ENCODE results near the gene TNFSF10.
"Not testable (repeated sequence)": the region's sequence is repeated elsewhere in the genome, so short reads cannot be mapped to it uniquely, and the experiment has no call there.

The TNFSF10 gene
- total RNA-seq = 18.2 reads per million, percentile 45 among the genes with 10 or more reads in this experiment

- peak; percentile 37 for DNase-seq
These were observed at the start of gene TNFSF10 for GRCh38 chr3:172522871-172523818. Gene TNFSF10, minus strand, starts transcription at chr3:172523430. Its CDS starts 46 bp downstream, at chr3:172523384.

GRCh38 chr3:172569128-172570008 is 46.1 kb upstream of the TNFSF10 start:
- DNase-seq = no peak

- DNase-seq = no peak
These were observed 45.5 kb upstream of the TNFSF10 start for GRCh38 chr3:172568701-172569100.

- not testable (repeated sequence) for DNase-seq
These were observed 43.6 kb upstream of the TNFSF10 start for GRCh38 chr3:172566785-172567184.

DNA sequence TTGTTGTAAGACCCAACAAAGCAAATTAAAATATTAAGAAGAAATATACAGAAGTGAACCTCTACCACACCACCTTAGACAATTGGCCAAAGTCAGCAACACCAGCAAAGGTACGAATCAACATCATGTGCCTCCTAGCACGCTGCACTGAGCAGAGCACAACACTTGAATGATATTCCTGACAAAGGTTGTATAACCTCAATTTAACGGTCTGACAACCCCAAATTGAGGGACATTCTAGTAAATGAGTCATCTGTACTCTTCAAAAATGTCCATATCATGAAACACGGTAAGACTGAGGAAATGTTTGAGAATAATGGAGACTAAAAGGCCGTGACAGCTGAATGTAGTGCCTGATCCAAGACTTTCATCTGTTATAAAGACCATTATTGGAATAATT is 41.3 kb upstream of the TNFSF10 start:
- no peak for DNase-seq

- DNase-seq = no peak
These were observed 39.9 kb upstream of the TNFSF10 start for GRCh38 chr3:172562871-172563865.

GRCh38 chr3:172561897-172562640 is 38.8 kb upstream of the TNFSF10 start:
- DNase-seq = no peak

- no peak for DNase-seq
These were observed 37.4 kb upstream of the TNFSF10 start for GRCh38 chr3:172560586-172560985.

DNA sequence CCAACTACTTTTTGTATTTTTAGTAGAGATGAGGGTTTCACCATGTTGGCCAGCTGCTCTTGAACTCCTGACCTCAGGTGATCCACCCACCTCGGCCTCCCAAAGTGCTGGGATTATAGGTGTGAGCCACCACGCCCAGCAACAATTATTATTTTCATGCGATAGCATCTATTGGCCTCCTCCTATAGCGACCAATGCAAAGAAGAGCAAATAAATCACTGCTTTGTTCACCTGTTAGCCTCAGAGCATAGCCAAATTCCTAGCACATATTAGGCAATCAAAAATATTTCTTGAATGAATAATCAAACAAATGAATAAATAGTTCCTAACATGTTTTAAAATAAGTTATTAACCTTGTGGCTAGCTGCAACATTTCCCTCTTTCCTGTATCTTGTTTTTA is 36.8 kb upstream of the TNFSF10 start:
- DNase-seq = no peak

DNA sequence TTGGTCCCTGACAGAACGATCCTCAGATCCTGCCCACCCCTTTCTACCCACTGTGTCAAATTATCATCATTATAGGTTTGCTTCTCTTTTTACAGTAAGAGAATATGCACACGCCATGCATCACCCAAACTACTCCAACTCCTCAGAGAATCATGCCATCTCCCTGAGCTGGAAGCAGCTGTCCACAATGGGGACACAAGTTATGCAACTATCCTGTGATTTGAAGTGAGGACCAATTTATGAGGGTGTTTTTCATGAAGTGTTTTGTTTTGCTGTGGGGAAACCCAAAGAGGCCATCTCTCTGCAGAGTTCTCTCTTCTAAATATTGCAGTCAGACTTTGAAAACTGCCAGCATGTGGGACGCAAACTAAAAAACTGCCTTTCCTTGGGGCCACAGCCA is 35.8 kb upstream of the TNFSF10 start:
- DNase-seq = no peak

- no peak for DNase-seq
These were observed 34.4 kb upstream of the TNFSF10 start for GRCh38 chr3:172557515-172558220.

DNA sequence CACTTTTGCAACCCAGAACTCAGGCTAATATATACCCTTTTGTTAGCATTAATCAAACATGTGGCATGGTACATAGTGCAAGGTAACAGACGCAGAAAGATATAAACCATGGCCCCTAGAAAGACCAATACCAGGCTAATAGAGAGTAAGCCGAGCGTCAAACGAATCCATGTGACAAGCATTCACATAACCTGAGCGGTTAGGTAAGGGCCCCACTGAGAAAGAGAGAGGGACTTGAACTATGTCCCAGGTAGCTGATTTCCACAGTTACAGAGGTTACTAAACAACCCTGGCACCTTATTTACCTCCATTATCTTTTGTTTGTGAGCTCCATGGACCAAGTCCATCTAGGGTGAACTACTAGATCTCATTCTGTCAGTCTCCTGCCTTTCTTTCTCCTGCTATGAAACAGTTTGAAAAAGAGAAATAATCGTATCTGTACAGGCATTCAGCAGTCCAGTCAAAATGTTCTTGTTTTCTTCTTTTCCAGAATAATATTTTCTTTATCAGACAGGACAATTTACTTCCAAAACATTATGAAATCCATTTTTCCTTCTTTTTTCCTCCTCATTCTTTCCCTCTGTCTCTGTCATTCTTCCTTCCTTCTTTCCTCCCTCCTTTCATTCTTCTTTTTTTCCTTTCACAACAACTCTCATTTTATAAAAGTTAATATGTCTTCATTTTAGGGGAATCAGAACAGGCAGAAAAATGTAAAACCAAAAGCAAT is 30.5 kb upstream of the TNFSF10 start:
- no peak for DNase-seq

DNA sequence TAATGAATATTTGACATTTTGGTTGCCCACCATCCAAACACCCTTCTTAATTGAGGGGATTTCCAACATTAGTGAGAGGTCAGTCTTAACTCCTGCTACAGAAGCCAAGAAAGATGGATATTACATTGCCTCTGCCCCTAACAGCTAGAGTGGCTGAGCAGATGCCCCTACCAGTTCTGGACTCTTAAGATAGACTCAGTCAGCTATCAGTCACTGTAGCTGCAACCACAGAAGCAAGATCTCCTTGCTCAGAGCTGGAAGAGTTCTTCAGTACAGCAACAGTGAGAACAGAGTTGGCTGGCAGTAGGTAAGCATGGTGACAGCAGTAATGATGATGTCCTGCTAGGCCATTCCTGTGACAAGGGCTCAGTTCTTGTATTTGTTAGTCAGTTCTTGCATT is 29.4 kb upstream of the TNFSF10 start:
- no peak for DNase-seq

DNA sequence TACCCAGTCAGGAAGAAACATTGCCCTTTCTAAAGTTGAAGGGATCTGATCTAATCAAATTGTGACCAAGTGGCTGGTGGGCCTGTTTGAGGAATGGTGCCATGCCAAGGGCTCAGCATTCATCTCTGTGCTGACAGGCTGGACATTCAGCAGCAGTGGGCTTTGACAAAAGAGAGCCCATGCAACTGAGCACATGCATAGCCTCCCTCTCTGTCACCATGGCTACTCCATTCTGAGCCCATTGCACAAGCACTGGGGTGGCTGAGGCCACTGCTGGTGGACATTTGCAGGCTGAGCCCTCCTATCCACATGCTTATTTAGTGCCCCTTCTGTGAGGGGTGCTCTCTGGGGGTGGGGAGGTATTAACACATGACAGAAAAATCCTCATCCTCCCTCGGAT is 28.6 kb upstream of the TNFSF10 start:
- no peak for DNase-seq

DNA sequence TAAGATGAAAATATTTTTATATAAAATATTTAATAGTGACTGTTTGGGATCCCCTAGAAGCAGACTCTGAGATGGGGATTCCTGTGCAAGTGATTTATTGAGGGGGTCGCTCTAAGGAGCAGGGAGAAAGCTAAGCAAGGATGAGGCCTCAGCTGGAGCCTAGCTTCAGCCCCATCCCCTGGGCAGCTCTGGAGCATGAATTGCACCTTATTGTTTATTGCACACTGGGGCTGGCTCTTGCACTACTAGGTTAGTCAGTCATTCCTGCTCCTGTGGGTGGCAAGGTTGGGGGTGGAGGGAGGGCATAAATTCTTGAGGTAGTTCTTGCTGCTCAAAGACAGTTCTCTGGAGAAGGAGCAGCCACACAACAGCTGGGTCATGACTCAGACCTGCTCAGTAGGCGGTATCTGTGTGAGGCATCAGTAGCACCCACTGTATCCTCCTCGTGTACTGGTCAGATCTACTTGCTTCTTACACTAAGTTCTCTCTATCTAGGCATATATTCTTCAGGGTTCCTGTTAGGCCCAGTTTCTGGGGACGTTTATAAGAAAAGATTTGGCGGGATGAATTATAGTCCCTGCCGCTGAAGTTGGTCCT is 27.2 kb upstream of the TNFSF10 start:
- DNase-seq = peak; percentile 18

- DNase-seq = no peak
These were observed 25.9 kb upstream of the TNFSF10 start for GRCh38 chr3:172549144-172549543.

- DNase-seq = no peak
These were observed 23.5 kb upstream of the TNFSF10 start for GRCh38 chr3:172546628-172547214.

DNA sequence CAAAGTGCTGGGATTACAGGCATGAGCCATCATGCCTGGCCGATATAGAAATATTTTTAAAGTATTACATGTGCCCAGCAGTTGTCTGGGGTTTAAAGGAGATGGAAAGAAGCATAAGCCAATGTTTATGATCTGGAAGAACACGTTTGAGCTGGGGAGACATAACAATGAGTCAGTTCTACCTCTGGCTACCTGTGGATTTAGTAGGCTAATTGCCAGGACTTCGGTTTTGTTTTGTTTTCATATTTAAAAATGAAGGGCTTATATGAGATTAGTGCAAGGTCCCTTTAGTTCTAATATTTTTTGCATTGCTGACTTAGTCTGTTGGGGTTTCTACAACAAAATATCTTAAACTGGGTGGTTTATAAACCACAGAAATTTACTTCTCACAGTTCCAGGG is 22.9 kb upstream of the TNFSF10 start:
- no peak for DNase-seq

DNA sequence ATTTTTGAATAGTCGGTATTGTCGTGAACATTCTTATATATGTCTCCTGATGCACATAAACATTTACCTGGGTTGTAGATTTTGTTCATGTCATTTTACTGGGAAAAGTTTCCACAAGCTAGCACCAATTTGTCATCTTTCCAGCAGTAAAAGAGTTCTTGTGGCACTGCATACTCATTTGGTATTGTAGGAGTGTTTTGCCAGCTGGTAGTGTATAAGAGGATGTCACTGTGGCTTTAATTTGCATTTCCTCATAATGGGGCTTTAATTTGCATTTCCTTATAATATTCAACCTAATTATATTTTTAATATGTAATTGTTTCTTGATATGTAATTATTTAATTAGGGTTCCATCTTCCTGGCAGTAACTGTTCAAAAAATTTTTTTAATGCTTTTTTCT is 21.2 kb upstream of the TNFSF10 start:
- DNase-seq = no peak

All from effector CD4-positive, alpha-beta T cell (primary cell).